K562 (cell line): Measurements from ENCODE around the gene C4orf36.

Experiments
- CBX1 ChIP-seq: sonication (generic); IDR thresholded peaks from 2 replicates; pipeline ENCODE4 v1.6.1; 2016; ENCODE audit warnings: antibody characterized with exemption, low read depth, mild to moderate bottlenecking
- CHCHD3 ChIP-seq: fragments of 250-450 bp; sonication (Bioruptor Pico); IDR thresholded peaks from 2 replicates; pipeline ENCODE4 v2.1.2; 2022; ENCODE audit warnings: mild to moderate bottlenecking
- GTF2F1 ChIP-seq: IDR thresholded peaks from 2 replicates; pipeline ENCODE4 v1.6.1; 2011; ENCODE audit warnings: low read depth, low read length, improper control_type of control experiment
- KLF16 ChIP-seq: IDR thresholded peaks from 2 replicates; pipeline ENCODE4 v1.6.1; 2016; ENCODE audit warnings: antibody characterized with exemption
- MAFK ChIP-seq: IDR thresholded peaks from 2 replicates; pipeline ENCODE4 v1.6.1; 2011; ENCODE audit warnings: low read length, improper control_type of control experiment
- MYC ChIP-seq, 2 experiments: fragments of 250-450 bp in 1 of 2; sonication (Bioruptor Pico) in 1 of 2; IDR thresholded peaks; 2 replicates each; pipeline versions ENCODE4 v1.5.1 to v1.6.1; 2012 to 2021; ENCODE audit warnings: low read depth in 2 of 2, borderline replicate concordance in 1 of 2, improper control_type of control experiment in 1 of 2, low read length in 1 of 2, mild to moderate bottlenecking in 1 of 2, moderate library complexity in 1 of 2
- NFIC ChIP-seq: fragments of 450-650 bp; IDR thresholded peaks from 2 replicates; pipeline ENCODE4 v1.6.1; 2017; ENCODE audit warnings: mild to moderate bottlenecking, inconsistent platforms
- POLR2AphosphoS2 ChIP-seq: IDR thresholded peaks from 2 replicates; pipeline ENCODE4 v1.6.1; 2012; ENCODE audit warnings: low read length, improper control_type of control experiment
- RCOR1 ChIP-seq, 2 experiments: IDR thresholded peaks; 2 replicates each; pipeline ENCODE4 v1.6.1; 2012; ENCODE audit warnings: low read depth in 2 of 2, low read length in 2 of 2, borderline replicate concordance in 1 of 2, improper control_type of control experiment in 1 of 2
- SMARCA5 ChIP-seq: fragments of 450-650 bp; IDR thresholded peaks from 2 replicates; pipeline ENCODE4 v1.6.1; 2016
- TOE1 ChIP-seq, 2 experiments: fragments of 450-650 bp in 1 of 2; sonication (generic) in 1 of 2; formaldehyde crosslinking in 1 of 2; IDR thresholded peaks; 2 replicates each; pipeline versions ENCODE4 v1.7.1 to v1.8.0; 2016 to 2022; ENCODE audit warnings: borderline replicate concordance in 2 of 2, mild to moderate bottlenecking in 2 of 2, antibody characterized with exemption in 1 of 2, inconsistent platforms in 1 of 2, low read depth in 1 of 2, missing genetic modification reagents in 1 of 2, moderate library complexity in 1 of 2
- ZNF584 ChIP-seq: fragments of 200-800 bp; sonication (Bioruptor generic); IDR thresholded peaks from 2 replicates; pipeline ENCODE4 v1.6.1; 2016; ENCODE audit warnings: low read depth, mild to moderate bottlenecking, missing genetic modification characterization, missing compliant biosample characterization
- TF ChIP-seq, protein P1 (sequence below), 2 experiments: fragments of 450-650 bp in 1 of 2; sonication (generic) in 1 of 2; formaldehyde crosslinking; conservative IDR thresholded peaks; 2 replicates each; pipeline versions ENCODE4 v1.4.0 to v1.8.1; 2020 to 2022; ENCODE audit warnings: mild to moderate bottlenecking in 1 of 2, missing genetic modification reagents in 1 of 2
- TF ChIP-seq, protein P2 (sequence below), 3 experiments: IDR thresholded peaks in 2 of 3; conservative IDR thresholded peaks in 1 of 3; 2 replicates each; pipeline ENCODE4 v1.5.1; 2011 to 2012; ENCODE audit warnings: low read length in 3 of 3, mild to moderate bottlenecking in 3 of 3, control low read depth in 2 of 3, improper control_type of control experiment in 1 of 3, inconsistent platforms in 1 of 3, low read depth in 1 of 3, mixed read lengths in 1 of 3, moderate library complexity in 1 of 3; ENCODE audit not compliant: insufficient read depth in 2 of 3

DNA sequence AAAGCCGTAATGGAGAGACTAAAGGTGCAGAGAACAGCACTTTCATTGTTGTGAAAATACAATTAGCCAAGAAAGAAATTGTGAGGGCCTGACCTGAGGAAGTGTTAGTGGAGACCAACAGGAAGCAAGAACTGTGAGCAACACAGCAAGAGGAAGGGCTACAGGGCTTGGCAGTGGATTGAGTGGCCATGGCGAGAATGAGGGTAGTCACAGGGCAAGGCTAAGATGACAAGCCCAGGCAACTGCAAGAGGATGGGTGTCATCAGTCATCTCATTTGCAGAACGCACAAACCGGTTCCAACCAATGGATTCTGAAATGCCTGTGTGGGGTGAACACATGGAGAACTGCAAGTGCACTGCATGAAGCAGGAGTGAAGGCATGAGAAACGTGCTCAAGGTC lies 46.6 kb downstream of the C4orf36 start:
- TF ChIP-seq, protein P1, sequence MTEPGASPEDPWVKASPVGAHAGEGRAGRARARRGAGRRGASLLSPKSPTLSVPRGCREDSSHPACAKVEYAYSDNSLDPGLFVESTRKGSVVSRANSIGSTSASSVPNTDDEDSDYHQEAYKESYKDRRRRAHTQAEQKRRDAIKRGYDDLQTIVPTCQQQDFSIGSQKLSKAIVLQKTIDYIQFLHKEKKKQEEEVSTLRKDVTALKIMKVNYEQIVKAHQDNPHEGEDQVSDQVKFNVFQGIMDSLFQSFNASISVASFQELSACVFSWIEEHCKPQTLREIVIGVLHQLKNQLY (CRISPR knock-in tag; conservative IDR thresholded peaks at IDR 0.05): no peak
- TF ChIP-seq POLR2AphosphoS2 (no peak), ZNF584 (CRISPR knock-in tag) (no peak), SMARCA5 (no peak), KLF16 (no peak), CHCHD3 (CRISPR knock-in tag) (no peak), NFIC (no peak), RCOR1 (IDR thresholded peaks at IDR 0.05; ENCODE audit: borderline replicate concordance in 1 of 2, low read depth in 2 of 2, low read length in 2 of 2) (no peak), MYC (IDR thresholded peaks at IDR 0.05; ENCODE audit: low read depth, low read length) (no peak), MYC (CRISPR knock-in tag; IDR thresholded peaks at IDR 0.05; ENCODE audit: borderline replicate concordance, low read depth) (no peak), GTF2F1 (no peak), CBX1 (no peak), TOE1 (IDR thresholded peaks at IDR 0.05; ENCODE audit: borderline replicate concordance) (no peak), TOE1 (CRISPR knock-in tag; IDR thresholded peaks at IDR 0.05; ENCODE audit: borderline replicate concordance, low read depth) (no peak), MAFK (no peak)
- TF ChIP-seq, protein P2, sequence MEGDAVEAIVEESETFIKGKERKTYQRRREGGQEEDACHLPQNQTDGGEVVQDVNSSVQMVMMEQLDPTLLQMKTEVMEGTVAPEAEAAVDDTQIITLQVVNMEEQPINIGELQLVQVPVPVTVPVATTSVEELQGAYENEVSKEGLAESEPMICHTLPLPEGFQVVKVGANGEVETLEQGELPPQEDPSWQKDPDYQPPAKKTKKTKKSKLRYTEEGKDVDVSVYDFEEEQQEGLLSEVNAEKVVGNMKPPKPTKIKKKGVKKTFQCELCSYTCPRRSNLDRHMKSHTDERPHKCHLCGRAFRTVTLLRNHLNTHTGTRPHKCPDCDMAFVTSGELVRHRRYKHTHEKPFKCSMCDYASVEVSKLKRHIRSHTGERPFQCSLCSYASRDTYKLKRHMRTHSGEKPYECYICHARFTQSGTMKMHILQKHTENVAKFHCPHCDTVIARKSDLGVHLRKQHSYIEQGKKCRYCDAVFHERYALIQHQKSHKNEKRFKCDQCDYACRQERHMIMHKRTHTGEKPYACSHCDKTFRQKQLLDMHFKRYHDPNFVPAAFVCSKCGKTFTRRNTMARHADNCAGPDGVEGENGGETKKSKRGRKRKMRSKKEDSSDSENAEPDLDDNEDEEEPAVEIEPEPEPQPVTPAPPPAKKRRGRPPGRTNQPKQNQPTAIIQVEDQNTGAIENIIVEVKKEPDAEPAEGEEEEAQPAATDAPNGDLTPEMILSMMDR (IDR thresholded peaks at IDR 0.05 in 2 of 3, conservative IDR thresholded peaks at IDR 0.05 in 1 of 3; ENCODE audit: insufficient read depth in 2 of 3, low read depth in 1 of 3, low read length in 3 of 3): no peak
